Stimulated activated CD8-positive, alpha-beta memory T cell treated with anti-CD3 and anti-CD28 coated beads, Interleukin-4, amount 100 ng/mL, for 48 hours (primary cell): ENCODE results near the gene ARHGEF4.

Experiments
- DNase-seq: peaks from one replicate; pipeline ENCODE4 v3.0.0-alpha.2; 2020

Gene ARHGEF4

DNA sequence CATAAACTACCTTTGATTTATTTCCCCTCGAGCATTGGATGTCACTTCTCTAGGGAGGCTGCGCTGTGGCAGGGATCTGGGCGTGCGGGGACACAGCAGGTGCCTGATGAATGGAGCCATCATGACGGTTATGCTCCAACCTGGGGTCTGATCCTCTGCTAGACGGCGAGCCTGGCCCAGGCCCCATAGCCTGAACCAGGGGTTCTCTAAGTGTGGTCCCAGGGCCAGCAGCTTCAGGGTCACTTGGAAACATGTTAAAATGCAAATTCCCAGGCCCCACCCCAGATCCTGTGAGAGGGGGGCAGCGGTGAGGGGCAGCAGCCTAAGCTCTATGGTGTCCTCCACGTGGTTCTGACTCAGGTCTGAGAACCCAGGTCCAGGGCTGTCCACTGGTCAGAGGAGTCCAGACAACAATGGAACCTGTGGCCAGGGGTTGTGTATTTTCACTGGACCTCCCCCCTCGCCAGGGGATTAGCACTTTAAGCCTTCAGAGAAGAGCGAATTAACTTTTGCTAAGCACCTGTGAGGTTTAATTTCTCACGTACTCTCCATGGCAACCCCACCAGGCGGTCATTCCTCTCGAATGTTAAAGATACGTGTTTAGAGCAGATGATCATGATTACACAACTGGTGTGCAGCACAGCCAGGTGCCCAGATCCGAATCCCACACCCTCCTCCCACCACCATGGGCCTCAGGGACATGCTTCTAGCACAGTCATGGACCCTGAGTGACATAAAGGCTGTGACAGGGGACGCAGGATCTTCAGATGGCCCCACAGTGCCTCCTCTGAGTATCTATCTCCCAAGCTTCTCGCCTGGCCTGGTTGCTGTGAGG is 1.6 kb upstream of the ARHGEF4 start:
- no peak for DNase-seq

DNA sequence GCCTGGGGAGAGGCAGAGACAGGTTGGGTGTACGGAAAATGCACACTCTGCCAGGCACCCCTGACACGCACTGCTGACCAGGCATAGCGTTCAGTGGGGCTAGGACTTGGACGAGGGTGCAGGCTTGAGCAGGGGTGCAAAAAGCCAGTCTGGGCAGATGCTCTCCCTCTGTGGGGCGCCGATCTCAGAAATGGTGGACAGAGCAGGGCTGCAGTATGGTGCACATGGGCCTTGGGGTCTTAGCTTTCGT is 1.0 kb upstream of the ARHGEF4 start:
- no peak for DNase-seq

DNA sequence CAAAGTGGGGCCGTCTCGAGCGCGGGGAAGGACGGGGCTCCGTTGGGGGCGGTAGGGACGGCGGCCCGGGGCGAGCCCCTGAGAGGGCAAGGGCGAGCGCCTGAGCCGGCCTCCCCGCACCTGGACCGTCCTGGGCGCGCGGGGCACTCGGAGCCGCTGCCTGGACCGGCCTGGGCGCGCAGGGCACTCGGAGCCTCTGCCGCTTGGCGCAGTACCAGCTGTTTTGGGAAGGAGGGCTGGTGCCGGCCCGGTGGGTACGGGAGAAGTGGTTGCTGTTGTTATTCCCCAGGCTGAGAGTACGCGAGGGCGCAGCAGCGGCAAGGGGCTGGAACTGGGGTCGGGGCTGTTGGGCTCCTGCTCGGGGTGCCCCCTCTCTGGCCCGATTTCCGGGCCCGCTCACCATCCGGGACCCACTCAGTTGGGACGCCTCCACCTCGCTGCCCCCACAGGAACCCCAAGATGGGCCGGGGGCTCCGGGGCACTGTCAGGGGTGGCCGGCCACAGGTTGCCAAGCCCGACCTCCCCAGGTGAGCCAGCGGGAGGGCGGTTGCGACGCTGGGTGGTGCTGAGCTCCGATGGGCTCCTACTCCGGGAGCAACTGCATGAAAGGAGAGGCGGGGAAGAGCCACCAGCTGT is 579 bp downstream of the ARHGEF4 start:
- no peak for DNase-seq

DNA sequence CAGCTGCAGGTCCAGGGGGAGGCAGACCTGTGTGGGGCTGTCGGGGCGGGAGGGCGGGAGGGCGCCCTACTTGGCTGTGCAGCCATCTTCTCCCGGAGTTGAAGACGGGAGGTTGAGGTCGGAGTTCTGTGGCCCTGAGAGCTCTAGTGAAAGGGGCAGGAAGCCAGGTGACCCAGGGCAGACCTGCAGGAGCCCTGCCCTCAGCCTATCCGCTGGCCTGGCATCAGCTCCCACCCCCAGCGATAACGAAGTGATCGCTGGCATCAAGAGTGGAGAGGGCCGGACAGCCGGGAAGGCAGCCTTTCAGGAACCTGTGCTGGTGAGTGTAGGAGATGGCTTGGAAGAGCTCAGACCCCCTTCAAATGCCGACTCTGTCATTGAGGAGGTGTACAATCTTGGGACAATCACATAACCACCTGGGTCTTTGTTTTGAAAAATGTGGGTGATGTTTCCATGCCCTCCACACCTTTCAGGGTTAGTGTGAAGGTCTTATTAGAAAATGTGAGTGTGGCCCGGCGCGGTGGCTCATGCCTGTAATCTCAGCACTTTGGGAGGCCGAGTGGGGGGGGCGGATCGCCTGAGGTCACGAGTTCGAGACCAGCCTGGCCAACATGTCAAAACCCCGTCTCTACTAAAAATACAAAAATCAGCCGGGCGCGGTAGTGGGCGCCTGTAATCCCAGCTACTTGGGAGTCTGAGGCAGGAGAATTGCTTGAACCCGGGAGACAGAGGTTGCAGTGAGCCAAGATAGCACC is 1.3 kb downstream of the ARHGEF4 start:
- DNase-seq: no peak

DNA sequence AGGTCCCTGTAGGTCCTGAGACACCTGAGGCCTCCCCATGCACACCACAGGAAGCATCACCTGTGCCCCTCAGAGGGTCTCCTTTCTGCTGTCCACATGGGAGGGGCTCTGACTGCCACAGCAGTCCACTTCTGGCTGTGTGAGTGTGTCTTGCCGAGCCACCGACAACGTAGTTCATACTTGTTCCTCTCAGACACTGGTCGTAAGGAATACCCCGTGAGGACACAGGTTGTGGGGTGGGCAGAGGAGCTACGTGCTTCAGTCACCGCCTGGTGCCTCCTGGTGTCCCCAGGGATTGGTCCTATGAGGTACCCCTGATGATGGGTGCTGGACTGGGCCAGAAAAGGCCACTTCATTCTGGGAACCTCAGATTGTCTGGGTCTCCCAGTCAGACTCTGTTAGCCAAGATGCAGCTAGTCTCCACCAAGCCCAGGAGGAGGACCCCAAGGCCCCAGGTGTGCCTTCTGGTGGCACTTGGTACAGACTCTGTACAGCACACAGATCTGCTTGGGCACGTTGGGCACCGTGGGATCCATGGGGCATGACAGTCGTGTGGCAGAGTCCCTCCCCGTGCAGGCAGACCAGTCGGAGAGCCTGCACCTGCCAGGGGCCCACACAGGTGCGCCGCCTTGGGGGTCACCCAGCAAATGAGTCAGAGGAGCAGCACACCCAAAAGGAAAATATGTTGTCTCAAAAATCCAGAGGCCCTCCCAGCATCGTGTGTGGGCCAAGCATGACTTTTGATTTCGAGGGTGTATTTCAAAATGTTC is 2.5 kb downstream of the ARHGEF4 start:
- DNase-seq: no peak

DNA sequence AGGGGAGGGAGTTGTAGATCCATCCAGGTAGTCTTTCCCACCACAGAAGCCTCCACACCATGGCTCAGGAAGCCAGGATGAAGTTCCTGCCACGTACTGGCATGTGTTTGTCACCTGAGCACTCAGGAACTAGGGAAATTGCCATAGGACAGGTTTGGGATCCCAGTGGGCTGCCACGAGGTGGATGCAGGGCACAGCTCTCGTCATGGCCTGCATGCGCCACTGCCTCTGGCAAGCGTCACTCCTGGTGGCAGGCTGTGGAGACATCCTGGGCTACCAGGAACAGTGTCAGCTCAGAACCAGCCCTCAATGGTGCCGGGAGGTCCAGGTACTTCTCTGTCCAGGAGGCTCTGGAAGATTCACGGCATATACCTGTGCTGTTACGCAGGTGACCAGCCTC is 3.8 kb downstream of the ARHGEF4 start:
- DNase-seq: no peak

DNA sequence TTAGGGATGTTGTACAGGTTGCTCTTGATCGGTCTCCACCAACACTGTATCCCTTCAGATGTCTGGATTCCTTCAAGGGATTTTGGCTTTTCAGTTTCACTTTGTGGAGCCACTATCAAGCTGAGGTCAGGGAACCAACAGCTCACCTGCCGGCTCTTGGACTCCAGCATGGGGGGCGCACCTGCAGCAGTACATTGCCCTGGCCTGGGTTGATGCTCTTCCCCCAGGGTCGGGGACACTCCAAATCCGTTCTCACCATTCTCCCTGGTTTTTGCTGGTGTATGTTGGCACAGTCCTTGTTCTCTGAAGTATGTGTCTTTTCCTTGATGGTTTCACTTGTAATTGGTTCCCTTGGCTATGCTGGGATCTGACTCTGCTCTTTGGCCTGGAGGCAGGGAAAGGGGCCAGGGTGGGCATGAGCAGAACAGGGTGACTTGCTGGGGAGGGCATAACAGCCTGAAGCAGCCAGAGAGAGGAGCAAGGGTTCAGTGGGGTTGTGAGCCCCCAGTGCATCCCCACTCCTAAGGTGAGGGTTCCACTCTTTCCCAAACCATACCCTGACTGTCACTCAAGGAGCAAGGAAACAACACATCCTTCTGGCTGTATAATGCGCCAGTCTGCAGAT is 5.1 kb downstream of the ARHGEF4 start:
- DNase-seq: no peak

DNA sequence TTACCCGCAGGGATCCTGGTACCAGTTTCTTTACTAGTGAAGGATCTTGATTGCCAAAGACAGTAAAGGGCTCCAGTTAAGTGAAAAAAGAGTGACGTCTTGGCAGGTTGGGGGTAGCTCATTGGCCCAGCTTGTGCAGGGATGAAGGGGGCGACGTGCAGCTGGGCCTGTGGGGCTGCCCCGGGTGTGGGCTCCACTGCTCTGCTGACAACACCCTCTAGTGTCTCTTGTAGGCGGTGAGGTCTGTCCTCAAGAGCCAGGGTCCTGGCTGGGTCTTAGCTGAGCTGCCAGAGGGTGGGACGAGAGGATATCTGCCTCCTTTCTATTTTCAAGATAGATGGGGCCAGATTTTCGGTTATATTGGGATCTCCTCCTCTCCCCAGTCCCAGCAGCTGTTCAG is 6.1 kb downstream of the ARHGEF4 start:
- DNase-seq: no peak

DNA sequence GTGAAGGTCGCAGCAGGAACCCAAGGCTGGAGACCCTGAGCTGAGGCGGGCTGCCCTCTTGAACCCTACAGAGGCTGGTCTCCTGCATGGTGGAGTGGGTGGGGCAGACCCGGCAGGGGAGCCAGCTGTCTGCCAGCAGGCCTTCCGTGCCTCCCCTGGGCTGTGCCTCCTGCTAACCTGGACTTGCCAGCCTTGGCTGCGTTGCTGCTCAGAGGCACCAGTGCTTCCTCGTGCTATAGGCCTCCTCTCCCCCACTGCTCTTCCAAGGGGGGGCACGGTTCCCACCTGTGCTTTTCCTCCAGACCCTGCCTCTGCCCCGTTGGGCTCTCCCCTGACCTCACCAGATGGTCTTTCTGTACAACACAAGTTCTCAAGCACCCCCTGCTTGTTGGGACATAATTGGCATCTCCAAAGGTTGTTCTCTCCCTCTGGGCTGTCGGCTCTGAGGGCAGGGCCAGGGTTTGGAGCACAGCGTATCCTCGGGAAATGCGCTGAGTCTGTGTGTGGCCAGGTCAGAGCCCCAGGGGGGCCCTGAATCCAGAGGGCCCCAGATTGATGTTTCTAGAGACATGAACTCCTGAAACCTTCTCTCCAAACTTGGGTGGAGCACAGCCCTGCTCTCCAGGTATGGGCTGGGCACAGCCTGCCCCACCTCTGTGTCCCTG is 6.7 kb downstream of the ARHGEF4 start:
- DNase-seq: no peak

DNA sequence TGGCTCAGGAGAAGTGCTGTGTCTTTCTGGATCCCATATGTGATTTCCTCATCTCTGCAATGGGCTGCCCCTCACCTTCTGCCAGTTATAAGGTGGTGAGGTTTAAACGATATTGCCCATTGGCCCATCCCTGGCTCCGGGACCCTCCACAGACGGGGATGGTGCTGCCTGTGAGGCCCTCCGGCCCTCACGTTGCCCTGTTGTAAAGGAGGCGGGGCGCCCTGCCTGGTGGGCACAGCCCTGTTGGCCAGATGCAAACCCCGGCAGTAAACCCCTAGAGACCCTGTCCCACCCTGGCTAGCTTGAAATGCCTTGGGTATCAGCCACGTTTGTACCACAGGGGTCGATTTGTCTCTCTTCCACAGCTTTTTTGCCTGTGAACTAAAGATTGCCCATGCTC is 7.4 kb downstream of the ARHGEF4 start:
- DNase-seq: no peak

DNA sequence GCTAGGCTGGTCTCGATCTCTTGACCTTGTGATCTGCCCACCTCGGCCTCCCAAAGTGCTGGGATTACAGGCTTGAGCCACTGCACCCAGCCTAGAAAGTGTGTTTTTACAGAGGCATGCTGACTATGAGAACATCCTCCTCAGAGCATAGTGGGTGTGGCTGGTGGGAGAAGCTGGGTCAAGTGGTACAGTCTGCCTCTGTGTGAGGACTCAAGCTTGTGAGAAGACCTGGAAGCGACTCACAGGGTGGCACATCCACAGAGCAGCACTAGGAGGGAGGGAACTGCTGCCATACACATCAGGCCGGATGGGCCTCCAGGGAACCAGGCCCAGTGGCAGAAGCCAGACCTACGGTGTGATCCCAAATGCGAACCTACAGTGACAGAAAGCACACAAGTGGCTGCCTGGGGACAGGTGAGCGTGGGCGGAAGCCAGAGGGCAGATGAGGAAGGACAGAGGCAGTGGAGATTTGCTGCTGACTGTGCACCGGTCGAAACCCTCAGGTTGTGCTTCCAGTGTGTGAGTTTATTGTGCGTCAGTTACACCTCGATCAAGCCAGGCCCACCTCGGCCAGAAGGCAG is 8.9 kb downstream of the ARHGEF4 start:
- DNase-seq: no peak

DNA sequence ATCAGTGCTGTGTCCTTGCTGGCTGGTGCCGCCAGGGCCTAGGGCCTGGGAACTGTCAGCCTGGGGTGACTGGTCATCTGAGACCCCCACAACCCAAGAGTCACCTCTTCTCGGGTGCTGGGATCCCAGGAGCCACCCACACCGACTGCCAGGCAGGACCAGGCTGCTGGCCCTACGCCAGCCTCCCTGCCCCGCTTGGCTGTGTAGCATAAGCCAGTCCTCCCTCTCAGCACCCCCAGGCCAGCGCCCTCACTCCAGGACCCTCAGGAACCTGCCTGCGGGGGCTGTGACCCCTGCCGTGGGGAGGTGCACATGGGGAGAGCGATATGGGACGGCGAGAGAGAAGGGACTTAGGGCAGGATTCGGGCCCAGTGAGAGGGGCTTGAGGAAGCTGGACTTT is 9.5 kb downstream of the ARHGEF4 start:
- DNase-seq: no peak

DNA sequence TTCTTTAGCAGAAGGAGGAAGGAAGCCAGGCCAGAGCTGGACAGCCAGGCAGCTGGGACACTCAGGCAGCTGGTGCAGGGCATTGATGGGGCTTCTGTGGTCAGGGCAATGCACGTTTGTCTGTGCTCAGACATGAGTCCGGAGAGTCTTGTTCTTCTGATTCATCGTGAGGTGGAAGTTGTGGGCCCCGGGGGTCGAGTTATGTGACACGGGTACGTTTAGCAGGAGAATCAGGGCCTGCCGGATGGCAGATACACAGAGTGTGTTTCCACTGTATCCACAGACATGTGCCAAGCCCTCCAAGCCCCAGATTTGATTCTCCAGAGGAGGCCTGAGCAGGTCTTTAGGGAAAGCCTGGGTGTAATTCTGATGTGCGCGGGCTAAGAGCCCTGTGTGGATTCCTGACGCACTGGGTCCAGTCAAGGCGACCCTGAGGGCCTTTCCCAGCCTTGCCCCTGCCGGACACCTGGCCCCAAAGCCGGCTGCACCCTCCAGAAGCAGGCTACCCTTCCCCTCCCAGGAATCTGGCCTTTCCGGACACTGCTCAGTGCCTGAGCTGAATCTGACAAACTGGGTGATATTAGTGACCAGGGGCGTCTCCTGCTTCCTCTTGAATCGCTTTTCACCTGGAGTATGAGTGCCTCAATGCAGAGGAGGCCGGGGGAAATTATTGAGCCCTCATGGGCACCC is 10.1 kb downstream of the ARHGEF4 start:
- DNase-seq: no peak

DNA sequence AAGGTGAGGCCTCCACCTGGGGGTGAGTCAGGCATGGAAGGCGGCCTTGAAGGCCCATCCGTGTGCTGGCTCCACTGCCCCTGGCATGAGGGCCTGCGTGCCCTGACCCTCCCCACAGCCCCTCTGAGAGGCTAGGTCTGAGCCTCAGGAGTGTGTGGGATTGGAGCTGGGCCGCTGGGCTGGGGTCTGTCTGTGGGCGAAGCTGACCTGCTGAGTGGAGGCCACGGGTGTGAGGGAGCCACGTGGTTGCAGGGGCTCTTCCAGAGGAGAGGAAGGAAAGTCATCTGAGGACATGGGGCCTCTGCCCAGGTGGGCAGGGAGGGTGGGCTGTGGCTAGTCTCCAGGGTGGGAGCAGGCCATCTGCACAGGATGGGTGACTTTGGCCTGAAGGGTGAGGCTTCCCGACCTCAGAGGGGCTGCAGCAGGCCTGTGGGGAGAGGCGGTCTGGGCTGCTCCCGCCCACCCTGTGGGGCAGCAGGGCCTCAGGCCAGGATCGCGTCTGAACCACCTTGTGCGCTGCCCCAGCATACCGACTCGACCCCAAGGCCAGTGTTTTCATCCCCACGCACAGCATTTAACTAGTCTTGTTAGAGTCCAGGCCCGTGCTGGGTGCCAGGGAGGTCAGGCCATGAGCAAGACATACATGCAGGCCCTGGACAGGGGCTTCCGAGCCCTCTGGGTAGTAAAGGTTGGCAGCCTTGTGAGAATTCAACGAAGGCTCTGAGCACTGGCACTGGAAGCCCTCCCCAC is 11.2 kb downstream of the ARHGEF4 start:
- no peak for DNase-seq

DNA sequence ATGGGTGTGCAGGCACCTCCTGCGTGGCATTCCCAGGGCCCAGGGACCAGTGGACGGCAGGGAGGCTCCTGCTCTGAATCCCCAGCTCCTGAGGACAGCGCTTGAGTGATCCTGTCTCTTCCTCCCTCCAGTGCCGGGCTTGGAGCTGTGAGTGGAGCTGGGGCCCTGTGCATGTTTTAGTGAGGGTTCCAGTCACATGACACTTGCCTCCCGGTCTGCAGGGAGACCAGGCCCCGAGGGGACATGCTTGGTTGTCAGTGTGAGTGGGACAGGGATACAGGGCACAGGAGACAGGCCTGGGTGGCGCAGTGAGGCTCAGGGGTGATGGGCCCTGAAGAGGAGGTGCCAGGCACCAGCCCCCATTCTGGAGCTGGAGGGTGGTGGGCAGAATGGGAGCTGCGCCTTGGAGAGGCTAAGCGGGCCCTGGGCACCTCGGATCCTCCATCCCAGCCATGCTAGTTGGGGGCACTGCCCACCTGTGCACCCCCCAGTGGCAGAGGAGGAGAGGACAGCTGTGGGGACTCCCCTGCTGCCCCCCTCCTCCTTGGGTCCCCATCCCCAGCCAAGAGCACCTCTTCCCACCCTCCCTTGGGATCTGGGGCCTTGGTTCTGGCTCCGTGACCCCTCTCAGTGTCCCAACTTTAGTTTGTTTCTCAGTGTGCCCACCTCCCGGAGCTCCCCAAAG is 12.0 kb downstream of the ARHGEF4 start:
- no peak for DNase-seq

DNA sequence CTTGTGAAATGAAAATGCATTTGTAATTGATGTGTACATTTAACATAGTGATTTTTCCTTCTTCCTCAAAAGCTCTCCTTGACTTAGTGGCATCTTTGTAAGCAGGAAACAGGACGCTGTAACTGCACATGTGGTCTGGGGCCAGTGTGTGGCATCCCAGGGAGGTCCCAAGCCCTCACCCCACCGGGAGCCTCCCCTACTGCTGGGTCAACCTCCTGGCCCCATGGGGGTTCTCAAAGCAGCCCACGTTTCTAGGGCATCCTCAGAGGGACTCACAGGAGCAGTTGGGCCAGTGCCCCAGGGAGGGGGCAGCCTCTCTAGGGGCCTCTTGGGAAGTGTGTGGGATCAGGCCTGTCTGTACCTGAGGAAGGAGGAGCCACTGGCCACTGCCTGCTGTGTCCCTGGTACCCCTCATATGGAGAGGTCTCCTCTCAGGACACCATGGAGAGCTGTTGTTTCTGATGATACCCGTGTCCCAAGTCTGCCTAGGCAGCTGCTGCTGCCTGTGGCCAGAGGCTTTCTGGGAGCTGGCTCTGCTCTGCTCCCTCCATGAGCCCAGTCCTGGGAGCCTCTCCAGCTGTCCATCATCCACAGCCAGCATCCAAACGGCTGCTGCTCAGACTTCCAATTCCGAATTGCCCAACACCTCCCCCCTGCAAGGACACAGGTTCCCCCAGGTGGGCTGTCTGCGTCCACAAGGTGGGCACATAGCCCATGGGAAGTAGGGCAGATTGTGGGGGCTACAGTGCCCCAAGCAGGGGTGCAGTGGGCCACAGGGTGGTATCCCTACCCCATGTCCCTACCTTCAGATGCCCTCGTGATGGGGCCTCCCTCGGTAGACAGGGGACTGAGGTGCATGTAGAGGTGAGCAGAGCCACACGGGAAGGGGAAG is 13.4 kb downstream of the ARHGEF4 start:
- no peak for DNase-seq

DNA sequence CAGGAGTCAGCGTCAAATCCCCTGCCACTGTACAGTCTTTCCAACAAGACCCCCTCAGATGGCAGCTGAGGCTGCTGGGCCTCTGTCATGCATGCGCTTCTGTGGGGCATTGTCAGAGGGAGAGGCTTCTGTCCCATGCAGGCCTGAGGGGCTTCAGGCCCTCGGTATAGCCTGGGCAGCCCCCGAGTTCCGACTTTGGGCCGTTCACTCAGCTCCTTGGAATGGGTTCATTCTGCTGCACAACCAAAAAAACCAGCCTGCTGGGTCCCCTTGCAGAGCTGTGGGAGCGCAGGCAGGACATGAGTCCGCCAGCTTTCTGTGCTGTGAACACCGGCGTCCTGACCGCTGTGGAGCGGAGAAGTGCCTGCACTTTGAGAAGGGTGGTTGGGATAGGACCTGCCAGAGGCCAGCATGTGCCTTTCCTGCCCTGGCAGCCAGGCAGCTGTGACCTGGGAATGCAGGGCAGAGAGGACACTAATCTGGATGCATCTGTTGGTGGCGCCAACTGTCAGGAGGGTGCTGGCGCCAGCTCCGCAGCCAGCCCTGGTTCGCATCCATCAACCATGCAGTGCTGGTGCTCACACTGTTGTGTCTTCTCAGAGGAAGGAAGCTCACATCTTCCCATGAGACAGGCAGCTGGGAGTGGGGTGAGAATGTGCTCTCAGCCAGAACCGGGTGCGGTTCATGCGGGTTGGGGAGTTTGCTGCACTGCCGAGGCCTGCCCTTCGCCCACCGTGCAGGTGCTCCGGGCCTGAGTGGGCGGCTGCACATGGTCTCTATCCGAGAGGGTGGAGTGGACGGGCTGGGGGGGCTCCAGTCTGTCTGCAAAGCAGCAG is 14.3 kb downstream of the ARHGEF4 start:
- DNase-seq: no peak
